ENCODE measurements around the gene LPAR2.

The LPAR2 gene

DNA sequence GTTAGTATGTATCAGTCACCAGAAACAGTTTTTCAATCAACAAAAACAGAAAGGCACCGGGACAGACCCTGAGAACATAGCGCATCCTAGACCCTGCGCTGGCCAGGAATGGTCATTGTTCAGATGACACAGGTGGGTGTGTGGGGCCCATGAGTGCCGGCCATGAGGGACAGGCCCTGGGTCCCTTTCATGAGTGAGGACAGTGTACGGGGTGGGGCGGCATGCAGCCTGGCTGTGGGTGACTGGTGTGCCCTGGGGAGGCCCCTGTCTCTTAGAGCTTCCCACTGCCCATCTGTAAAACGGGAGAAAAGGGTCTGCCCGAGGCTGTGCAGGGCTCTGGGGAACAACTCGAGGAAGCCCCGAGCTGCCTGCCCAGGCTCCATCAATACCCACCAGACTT lies 35.3 kb downstream of the LPAR2 start:
- no peak for DNase-seq

DNA sequence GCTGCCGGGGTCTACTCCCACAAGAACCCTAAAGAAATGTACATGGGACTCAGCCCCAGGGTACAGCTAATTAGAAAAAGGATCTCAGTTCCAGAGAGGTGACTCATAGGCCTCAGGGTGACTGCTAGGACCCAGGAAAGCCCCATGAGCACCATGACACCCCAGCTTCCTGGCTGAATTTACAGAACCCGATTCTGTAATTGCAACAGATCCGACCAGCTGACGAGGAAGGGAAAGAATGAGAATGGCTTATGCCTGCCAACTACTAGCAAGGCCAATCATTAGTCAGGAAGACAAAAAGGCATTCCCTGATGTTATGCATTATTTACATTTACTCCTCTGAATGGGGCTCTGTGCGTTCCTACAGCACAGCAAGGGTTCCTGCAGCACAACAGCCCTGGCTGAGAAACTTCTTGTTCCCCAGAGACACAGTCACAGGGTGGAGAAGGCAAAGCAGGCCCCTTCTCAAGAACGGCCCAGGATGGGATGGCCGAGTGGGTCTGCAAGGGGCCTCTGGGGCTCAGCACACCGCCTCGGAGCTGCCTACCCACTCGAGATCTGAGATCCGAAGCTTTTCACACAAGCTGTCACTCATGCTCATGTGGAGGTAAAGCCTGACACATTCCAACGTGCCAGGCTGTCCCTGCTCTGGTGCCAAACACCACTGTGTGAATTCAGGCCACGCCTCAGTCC lies 36.7 kb downstream of the LPAR2 start:
- peak; percentile 91 for DNase-seq

DNA sequence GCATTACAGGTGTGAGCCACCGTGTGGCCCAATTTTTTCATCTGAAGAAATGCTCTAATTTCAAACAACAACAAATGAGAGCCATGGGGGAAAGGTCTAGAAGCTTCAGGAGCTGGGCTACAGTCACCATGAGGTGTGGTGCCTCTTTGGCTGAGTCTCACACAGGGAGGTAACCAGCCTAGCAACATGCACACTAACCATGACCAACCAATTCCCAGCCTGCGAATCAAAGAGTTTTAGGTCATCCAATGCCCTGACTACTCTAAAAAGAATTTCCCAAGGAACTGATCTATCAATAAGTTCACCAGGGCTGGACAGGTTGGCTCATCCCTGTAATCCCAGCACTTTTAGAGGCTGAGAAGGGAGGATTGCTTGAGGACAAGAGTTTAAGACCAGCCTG lies 39.5 kb downstream of the LPAR2 start:
- DNase-seq = no peak

DNA sequence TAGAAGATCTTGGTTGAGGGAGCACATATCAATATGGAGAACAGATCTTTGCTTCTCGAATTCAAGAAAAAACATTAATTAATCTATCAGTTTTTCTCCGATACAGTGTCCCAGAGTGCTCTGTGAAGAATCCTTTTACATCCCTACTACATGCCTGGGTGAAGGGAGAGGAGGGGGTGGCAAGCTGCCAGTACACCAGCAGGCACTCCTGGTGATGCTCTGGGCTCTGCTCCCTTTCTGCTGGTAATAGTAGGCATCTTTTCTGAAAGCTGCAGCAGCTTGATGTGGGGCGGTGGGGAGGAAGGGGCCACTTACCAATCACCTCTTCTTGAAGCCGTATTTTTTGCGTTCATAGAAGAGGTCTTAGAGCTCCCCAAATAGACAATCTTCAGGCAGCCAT lies 40.2 kb downstream of the LPAR2 start:
- DNase-seq = no peak

DNA sequence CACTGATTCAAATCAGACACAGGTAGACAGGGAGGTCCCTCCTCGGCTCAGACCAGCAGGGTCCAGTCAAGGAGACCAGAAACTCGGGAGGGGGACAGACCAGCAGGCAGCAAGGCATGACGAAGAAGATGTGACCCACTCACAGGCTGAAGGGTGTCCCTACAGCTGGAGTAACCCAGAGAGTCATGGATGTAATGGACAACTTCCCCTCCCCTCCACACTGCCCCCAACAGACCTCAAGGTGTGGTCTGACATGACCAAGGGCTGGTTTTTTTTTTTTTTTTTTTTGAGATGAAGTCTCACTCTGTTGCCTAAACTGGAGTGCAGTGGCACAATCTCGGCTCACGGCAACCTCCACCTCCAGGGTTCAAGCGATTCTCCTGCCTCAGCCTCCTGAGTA lies 43.7 kb downstream of the LPAR2 start:
- no peak for DNase-seq

DNA sequence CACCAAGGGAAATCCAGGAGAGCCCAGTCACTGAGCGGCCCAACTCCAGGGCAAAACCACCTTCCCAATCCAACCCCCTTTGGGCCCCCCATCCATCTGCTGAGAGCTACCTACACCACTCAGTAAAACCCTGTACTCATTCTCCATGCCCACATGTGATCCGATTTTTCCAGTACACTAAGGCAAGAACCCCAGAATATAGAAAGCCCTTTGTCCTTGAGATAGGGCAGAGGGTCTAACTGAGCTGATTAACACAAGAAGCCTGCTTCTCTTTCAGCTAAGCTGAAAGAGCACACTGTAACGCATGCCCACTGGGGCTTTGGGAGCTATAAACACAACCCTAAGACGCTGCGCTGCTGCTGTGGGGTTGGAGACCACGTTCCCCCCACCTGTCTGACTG lies 45.5 kb downstream of the LPAR2 start:
- DNase-seq = no peak

DNA sequence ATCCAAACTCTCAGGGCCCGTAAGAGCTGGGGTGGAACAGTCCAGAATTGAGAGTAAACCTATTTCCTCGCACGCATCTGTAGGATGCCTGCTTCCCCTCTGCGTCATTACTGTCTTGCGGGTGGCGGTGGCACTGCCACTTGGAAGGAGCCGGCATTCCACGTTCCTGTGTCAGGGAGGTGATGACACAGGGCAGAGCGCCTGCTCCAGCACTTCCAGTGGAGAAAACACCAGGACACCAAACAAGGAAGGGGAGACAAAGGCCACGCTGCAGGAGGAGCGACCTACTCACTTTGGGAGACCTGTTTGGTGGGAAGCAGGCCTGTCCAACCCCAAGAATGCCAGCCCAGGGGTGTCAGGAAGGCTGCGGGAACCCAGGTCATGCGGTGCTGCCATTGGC lies 46.6 kb downstream of the LPAR2 start:
- DNase-seq = no peak

DNA sequence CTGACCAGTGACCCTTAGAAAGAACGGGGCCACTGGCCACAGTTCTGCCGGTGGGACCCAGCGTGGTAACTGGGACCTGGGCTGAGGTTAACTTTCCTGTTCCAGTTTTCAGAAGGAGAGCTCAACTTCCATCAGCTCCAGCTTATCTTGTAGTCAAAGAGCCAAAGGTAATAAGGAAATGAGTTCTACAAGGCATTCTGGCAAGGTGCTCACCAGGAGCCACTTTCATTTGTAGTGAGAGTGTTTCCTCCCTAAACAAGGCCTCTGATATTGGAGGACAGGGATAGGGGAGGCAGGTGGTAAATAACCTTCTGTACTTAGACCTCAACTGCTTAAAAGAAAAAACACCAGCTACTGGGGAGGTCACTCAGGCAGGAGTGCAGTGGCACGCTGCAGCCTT lies 47.6 kb downstream of the LPAR2 start:
- DNase-seq = no peak

DNA sequence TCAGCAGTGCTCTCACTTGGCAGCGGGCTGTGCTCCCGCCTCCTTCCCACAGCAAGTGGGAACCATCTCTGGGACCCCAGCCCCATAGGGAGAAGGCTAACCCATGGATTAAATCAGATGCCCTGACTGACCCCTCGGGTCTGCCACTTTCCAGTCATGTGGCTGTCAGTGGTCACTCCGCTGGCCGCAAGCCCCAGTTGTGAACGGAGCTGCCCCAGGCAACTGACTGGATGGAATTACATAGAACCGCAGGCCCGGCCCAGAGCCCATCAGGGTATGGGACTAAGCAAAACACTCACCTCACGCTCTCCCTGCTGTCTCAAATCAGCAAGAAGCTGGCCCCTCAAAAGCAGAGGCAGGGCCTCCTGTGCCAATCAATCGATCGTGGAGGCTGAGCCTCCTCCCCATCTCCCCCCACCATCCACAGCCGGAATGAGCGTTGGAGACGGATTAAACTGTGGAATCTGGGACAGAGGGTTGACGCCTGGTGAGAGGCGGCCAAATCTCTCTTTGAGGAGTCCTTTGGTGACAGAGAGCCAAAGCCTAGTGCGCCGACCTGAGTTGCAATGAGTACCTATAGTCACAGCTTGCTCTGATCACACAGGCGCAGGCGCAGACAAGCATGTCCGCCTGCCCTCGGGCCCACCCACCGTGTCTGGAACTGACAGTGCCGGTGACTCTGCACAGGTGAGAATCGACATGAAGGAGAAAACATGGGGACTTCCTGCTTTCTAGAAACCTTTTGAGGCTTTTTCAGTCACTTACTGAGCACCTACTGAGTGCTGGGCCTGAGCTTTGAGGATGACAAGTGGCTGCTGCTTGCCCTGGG lies 48.3 kb downstream of the LPAR2 start:
- DNase-seq = no peak

DNA sequence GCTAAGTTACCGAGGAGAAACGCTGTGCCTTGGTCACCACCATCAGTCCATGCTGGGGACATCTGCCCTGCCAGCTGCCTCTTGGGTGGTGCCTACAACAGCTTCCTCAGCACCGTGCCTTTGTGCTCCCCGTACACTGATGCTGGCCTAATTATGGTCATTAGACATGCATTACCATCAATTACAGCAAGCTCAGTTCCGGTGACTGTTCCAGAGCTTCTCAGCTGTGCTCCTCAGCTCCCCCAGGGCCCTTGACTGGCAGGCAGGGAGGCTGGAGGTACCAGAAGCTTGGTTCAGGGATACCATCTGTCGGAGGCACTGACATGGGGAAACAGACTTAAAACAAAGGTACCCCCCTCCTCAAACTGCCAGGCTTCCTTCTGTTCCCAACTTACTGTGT lies 49.8 kb downstream of the LPAR2 start:
- no peak for DNase-seq

DNA sequence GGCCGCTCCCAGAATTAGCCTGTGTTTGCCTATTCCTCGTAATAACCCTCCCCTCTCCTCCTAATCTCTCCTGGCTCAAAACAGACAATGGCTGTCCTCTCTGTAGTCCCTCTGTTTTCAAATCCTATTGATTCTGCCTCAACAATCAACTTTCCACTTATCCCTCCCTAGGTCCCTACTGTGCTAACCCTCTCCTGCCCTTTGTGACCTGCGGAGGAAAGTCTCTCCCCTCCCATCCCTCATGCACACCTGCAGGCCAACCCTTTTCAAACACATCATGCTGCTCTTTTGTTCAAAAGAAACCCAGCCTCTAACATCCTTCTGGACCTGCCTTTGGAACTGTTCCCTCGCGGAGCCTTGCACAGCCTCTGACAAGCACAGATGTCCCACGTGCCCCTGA lies 52.6 kb downstream of the LPAR2 start:
- no peak for DNase-seq
